AG20443 (cell line): ENCODE data around the gene HMGN2.
"Not testable (repeated sequence)": the region's sequence is repeated elsewhere in the genome, so short reads cannot be mapped to it uniquely, and the experiment has no call there.

ENCODE experiments used
- DNase-seq: peaks from one replicate; pipeline ENCODE4 v3.0.0; 2012; ENCODE audit warnings: low spot score, mixed read lengths

Gene HMGN2

DNA sequence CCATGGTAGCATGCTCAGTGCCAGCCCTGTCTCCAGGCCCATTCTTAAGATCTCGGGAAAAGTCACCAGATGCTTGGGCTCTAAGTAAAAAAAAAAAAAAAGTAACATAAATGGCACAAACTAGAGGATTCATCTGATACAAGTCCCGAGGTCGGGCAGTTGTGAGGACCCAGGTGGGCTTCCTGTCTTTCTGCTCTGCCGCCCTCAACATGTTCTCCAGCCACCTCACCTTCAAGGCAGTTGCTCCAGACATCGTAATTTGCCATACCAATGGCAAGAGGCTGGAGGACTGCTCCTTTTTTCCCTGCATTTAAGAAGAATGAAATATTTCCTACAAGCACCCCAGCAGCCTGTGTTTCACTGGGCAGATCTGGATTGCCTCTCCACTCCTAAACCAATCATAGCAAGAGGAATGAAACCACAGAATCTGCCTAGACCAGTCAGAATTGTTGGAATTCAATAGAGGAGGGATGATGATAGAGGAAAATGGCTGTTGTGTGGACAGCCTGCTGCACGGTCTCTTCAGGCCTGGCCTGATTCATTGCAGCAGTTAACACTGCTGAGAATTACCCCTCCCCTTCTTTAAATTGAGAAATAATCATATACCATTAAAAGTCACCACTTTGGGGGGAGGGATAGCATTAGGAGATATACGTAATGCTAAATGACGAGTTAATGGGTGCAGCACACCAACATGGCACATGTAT lies 5.4 kb downstream of the HMGN2 start:
- no peak for DNase-seq

DNA sequence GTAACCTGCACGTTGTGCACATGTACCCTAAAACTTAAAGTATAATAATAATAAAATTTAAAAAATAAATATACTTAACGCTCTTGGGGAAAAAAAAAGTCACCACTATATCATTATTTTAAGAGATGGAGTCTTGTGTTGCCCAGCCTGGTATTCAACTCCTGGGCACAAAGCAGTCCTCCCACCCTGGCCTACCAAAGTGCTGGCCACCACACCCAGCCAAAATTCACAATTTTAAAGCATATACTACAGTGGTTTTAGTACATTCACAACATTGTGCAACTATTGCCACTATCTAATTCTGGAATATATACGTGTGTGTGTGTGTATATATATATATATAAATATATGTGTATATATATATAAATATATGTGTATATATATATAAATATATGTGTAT lies 5.9 kb downstream of the HMGN2 start:
- no peak for DNase-seq

GRCh38 chr1:26478988-26479387 lies 6.7 kb downstream of the HMGN2 start:
- DNase-seq: no peak

DNA sequence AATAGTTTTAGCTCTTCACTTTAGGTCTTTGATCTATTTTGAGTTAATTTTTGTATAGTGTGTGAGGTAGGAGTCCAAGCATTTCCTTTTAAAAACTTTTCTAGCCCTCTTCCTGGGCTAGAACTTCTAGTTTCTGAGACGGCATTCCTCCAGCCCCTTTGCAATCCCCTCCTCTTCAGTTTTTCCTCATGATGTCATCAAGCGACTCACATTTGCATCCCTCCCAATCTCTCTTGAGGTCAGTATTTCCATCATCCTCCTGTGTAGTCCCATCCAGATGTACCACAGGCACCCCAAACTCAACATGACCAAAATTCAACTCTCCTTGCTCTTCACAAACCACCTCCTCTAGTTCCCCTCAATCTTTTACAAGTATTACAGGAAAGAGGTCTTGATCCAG lies 10.7 kb downstream of the HMGN2 start:
- peak; percentile 26 for DNase-seq

DNA sequence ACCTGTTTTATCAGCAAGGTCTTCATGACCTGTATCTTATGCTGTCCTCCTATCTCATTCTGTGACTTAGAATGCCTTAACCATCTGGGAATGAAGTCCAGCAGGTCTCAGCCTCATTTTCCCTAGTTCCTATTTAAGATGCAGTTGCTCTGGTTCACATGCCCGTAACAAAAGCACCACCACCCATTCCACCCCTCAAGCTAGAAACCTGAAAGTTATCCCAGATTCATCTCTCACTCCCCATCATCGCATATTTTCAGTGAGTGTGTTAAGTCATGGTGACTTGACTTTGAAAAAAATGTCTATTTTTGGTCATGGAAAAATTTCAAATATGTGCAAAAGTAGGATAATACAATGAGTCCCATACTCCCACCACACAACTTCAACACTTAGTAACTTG lies 11.7 kb downstream of the HMGN2 start:
- peak; percentile 42 for DNase-seq

- DNase-seq: no peak
These were observed 17.9 kb downstream of the HMGN2 start for GRCh38 chr1:26490155-26490554.

GRCh38 chr1:26493267-26493666 lies 21.0 kb downstream of the HMGN2 start:
- DNase-seq: no peak

- no peak for DNase-seq
These were observed 21.7 kb downstream of the HMGN2 start for GRCh38 chr1:26493938-26494337.

DNA sequence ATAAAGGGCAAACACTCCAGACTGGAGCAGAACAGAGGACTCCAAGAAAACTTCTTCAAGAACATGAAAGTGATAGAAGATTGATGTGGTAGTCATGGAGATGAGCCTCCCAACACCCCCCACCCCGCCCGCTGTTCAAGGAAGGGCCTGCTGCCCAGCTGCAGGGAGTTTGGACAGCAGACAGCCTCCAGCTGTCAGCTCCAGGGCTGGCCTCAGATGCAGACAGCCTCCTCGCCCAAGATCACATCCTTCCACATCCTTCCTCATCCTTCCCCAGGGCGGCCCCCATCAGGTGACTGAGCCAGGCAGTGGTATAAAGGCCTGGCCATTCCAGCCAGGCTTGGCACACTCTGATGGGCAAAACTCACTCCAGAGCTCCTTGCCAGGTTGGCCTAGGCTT lies 24.6 kb downstream of the HMGN2 start:
- no peak for DNase-seq

GRCh38 chr1:26498894-26499293 lies 26.7 kb downstream of the HMGN2 start:
- DNase-seq: no peak

GRCh38 chr1:26500488-26501175 lies 28.4 kb downstream of the HMGN2 start:
- peak; percentile 96 for DNase-seq

DNA sequence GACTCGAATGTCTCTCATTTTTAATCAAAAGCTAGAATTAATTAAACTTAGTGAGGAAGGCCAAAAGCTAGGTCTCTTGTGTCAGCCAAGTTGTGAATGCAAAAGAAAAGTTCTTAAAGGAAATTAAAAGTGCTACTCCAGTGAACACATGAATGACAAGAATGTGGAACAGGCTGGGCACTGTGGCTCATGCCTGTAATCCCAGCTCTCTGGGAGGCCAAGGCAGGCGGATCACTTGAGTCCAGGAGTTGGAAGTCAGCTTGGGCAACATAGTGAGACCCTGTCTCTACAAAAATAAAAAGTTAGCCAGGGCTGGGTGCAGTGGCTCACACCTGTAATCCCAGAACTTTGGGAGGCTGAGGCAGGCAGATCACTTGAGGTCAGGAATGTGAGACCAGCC lies 38.5 kb downstream of the HMGN2 start:
- not testable (repeated sequence) for DNase-seq

GRCh38 chr1:26515836-26516235 lies 43.6 kb downstream of the HMGN2 start:
- not testable (repeated sequence) for DNase-seq

GRCh38 chr1:26516987-26517765 lies 44.9 kb downstream of the HMGN2 start:
- DNase-seq: no peak

DNA sequence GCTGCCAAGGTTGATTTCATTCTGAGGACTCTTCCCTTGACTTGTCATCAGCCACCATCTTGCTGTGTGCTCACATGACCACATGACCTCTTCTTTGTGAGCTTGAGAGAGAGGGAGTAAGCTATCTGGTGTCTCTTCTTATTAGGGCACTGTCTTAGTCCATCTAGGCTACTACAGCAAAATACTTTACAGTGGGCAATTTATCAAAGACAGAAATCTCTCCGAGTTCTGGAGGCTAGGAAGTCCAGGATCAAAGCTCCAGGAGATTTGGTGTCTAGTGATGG lies 45.5 kb downstream of the HMGN2 start:
- no peak for DNase-seq

DNA sequence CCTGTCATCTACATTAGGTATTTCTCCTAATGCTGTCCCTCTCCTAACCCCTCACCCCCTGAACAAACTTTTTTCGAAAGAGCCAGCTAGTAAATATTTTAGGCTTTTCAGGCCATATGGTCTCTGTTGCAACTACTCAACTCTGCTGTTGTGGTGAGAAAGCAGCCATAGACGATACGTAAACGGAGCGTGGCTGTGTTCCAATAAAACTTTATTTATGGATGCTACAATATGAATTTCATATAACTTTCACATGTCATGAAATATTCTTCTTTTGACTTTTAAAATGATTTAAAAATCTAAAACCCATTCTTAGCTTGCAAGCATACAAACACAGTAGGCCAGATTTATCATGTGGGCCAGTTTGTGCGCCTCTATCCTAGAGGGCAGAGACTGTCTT lies 46.1 kb downstream of the HMGN2 start:
- no peak for DNase-seq

DNA sequence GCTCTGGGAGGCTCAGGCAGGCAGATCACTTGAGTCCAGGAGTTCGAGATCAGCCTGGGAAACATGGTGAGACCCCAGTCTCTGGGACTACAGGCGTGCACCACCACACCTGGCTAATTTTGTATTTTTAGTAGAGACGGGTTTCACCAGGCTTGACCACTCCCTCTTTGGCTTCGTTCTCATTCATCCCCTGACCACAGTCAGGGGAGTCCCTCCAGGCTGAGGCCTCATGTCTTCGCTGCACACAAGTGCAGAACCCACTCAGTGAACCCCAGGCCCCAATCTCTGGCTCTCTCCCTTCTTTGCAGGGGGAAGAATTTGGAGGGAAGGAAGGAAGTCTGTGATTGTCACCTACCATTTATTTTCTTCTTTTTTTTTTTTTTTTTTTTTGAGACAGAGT lies 48.1 kb downstream of the HMGN2 start:
- DNase-seq: no peak

- no peak for DNase-seq
These were observed 49.4 kb downstream of the HMGN2 start for GRCh38 chr1:26521669-26522030.

DNA sequence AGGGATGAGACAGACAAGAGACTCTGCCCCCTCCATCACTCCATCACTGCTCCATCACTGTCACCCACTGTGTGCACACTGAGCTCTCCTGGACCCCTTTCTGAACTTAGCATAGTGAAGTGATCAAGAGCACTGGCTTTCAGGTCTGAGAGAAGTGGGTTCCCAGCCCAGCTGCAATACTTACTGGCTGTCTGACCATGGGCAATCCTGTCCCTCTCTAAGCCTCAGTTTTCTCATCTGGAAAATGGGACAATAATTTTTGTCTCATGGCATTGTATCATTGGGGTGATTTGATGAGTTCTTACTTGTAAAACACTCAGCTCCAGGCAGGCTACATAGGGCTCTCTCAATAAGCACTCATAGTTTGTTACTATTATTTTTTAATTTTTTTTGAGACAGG lies 49.8 kb downstream of the HMGN2 start:
- no peak for DNase-seq

- no peak for DNase-seq
These were observed 51.9 kb downstream of the HMGN2 start for GRCh38 chr1:26524181-26524580.
